GM06990 (cell line): ENCODE data around the gene CCDC30.

Experiments used
- DNase-seq: peaks from one replicate; pipeline ENCODE4 v3.0.0-alpha.2; 2011; ENCODE audit not compliant: insufficient read length; ENCODE audit errors: extremely low read depth
- H3K27me3 ChIP-seq: replicated peaks from 2 replicates; pipeline ENCODE4 v1.6.0; 2011; ENCODE audit warnings: low read length; ENCODE audit not compliant: control insufficient read depth, insufficient read depth
- H3K36me3 ChIP-seq: 2 replicates; pipeline ENCODE4 v1.5.1; 2011; ENCODE audit warnings: low read length; ENCODE audit not compliant: control insufficient read depth, insufficient read depth
- H3K4me3 ChIP-seq: replicated peaks from 2 replicates; pipeline ENCODE4 v1.5.1; 2011; ENCODE audit warnings: low read depth, mild to moderate bottlenecking, control low read depth, low read length
- TF ChIP-seq, protein P1 (sequence below): IDR thresholded peaks from 2 replicates; pipeline ENCODE4 v1.5.1; 2011; ENCODE audit warnings: low read length, control low read depth, mild to moderate bottlenecking, inconsistent platforms; ENCODE audit not compliant: insufficient read depth, poor library complexity, severe bottlenecking

The CCDC30 gene

DNA sequence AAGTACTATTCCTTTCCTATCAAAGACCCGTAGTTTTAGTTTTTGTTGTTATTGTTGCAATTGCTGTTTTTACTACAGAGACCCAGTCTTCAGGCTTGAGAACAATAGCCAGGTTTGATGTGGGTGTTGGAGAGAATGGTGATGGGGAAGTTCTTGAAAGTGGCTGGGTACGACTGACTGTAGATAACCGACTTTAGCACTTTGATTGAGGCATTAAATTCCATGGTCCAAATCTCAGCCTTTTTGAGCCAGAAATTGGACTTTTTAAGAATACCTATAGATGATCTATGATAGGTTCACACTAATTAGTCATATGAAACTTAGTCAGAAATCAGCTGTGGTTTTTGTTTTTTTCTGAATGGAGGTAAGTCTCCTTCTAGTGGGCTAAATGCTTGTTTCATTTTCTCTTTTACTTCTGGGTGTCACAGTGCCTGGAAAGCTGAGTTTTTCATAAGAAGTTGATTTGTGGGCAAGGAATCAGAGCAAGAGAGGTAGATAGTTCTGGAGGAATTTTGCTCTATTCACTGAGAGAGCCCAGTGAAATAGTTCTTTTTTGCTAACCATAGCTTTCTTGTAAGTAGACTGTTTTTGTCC, 197.9 kb downstream of the CCDC30 start:
- no peak for DNase-seq
- H3K4me3 ChIP-seq = peak overlapping the region; percentile 25; the same call in 1 of the 2 replicates
- no peaks in the 10 kb centered on the region for H3K27me3 ChIP-seq
- peaks cover 14% of the 10 kb centered on the region for H3K36me3 ChIP-seq
- TF ChIP-seq, protein P1, sequence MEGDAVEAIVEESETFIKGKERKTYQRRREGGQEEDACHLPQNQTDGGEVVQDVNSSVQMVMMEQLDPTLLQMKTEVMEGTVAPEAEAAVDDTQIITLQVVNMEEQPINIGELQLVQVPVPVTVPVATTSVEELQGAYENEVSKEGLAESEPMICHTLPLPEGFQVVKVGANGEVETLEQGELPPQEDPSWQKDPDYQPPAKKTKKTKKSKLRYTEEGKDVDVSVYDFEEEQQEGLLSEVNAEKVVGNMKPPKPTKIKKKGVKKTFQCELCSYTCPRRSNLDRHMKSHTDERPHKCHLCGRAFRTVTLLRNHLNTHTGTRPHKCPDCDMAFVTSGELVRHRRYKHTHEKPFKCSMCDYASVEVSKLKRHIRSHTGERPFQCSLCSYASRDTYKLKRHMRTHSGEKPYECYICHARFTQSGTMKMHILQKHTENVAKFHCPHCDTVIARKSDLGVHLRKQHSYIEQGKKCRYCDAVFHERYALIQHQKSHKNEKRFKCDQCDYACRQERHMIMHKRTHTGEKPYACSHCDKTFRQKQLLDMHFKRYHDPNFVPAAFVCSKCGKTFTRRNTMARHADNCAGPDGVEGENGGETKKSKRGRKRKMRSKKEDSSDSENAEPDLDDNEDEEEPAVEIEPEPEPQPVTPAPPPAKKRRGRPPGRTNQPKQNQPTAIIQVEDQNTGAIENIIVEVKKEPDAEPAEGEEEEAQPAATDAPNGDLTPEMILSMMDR = no peak

DNA sequence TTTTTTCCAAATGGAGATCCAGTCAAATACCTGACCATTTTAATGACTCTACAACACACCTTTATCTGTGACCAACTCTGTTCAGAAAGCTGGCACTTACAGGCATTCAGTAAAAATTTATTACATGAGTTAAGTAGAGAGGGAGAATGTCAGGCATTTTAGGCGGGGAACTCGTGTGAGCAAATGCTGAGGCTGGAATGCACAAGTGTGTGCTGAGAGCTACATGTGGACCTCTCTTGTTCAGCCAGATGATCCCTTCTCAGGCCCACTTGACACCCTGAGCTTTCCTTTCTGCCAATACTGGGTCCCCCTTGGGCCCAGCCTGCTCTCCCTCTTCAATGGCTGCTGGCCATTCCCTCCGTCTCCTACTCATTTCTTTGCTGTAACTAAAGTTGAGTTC, 206.8 kb downstream of the CCDC30 start:
- TF ChIP-seq, protein P1 = no peak
- no peaks in the 10 kb centered on the region for H3K27me3 ChIP-seq
- H3K4me3 ChIP-seq = no peak overlapping the region
- H3K36me3 ChIP-seq = peaks cover 20% of the 10 kb centered on the region
- no peak for DNase-seq

DNA sequence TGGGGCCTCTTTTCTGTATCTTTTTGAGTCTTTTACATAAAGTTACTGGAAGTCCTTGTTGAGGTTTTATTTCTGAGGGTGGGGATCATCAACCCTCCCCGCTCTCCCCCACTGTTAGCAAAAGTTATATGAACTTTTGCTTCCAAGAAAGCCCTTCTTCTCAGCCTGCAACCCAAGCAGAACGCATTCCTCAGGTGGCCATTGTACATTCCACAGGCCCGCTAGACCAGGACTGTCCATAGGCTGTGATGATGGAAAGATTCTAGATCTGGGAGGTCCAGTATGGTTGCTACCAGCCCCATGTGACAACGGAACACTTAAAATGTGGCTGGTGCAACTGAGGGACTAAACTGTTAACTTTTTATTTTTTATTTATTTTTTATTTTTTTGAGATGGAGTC, 207.3 kb downstream of the CCDC30 start:
- Histone ChIP-seq H3K27me3 (no peaks in the 10 kb centered on the region), H3K36me3 (peaks cover 18% of the 10 kb centered on the region), H3K4me3 (no peak overlapping the region)
- TF ChIP-seq, protein P1 = no peak
- DNase-seq = no peak

DNA sequence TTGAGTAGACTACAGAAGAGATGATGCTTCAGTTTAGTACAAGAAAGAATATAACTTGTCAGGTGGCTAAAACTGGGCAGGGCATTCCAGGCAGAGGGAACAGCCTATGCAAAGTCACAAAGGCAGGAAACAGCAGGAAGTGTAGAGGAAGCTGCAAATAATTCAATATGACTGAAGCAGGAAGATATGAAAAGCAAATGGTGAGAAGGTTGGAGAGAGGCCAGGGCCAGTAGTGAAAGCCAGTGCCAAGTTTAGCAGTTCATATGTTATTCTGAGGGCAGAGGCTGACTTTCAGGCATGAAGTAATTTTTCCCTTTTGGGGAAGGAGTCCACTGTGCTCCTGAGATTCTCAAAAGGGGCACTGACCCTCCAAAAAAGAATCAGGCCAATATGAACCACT, 211.1 kb downstream of the CCDC30 start:
- H3K4me3 ChIP-seq = no peak overlapping the region
- DNase-seq = no peak
- peaks cover 2% of the 10 kb centered on the region; the same call in 1 of the 2 replicates for H3K36me3 ChIP-seq
- TF ChIP-seq, protein P1 = no peak
- no peaks in the 10 kb centered on the region for H3K27me3 ChIP-seq

DNA sequence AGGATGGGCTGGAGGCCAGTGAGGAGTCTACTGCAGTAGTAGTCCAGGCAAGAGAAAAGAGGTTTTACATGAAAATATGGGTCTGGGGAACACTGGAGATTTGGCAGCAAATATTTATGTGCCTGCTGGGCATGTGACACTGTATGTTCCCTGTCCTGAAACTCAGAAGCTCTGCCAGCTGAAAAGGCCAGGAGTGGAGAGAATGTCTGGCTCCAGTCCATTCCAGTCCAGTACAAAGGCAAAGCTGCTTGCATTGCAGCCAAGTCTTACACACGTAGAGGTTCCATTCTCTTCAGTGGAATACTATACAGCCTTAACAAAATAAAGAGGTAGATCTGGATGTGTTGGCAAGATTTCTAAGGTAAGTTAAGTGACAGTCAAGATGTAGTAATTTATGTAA, 211.6 kb downstream of the CCDC30 start:
- Histone ChIP-seq H3K36me3 (peaks cover 2% of the 10 kb centered on the region; the same call in 1 of the 2 replicates), H3K27me3 (no peaks in the 10 kb centered on the region), H3K4me3 (no peak overlapping the region)
- no peak for DNase-seq
- TF ChIP-seq, protein P1 = no peak

DNA sequence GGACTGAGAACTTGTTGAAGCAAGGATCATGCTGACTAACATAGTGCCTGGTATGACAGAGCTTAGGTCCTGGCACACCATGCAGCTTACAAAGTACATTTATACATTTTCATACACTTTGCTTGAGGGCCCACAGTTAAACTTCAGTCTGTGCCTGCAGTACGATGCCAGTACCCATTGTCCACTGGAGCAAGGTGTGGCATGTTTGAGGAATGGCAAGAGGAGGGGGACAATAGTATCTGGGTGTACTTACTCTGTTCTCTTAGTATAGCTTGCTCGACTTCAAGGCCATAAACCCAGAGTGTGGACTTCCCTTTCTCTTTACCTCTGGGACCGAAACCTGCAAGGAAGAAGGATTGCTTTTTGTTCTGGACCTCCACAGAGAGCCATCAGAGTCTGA, 212.4 kb downstream of the CCDC30 start:
- no peak for DNase-seq
- TF ChIP-seq, protein P1 = no peak
- H3K4me3 ChIP-seq = no peak overlapping the region
- no peaks in the 10 kb centered on the region for H3K27me3 ChIP-seq
- H3K36me3 ChIP-seq = no peaks in the 10 kb centered on the region; the same call in 1 of the 2 replicates
